Stimulated activated CD8-positive, alpha-beta memory T cell treated with anti-CD3 and anti-CD28 coated beads, Interleukin-4, amount 100 ng/mL, for 1 hour (primary cell): ENCODE measurements around the gene KLK13.

Experiments
- DNase-seq, 2 donors: peaks; one replicate each; pipeline ENCODE4 v3.0.0-alpha.2; 2020; ENCODE audit warnings: low read depth in 2 of 2, low spot score in 1 of 2

Gene KLK13, protein sequence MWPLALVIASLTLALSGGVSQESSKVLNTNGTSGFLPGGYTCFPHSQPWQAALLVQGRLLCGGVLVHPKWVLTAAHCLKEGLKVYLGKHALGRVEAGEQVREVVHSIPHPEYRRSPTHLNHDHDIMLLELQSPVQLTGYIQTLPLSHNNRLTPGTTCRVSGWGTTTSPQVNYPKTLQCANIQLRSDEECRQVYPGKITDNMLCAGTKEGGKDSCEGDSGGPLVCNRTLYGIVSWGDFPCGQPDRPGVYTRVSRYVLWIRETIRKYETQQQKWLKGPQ

DNA sequence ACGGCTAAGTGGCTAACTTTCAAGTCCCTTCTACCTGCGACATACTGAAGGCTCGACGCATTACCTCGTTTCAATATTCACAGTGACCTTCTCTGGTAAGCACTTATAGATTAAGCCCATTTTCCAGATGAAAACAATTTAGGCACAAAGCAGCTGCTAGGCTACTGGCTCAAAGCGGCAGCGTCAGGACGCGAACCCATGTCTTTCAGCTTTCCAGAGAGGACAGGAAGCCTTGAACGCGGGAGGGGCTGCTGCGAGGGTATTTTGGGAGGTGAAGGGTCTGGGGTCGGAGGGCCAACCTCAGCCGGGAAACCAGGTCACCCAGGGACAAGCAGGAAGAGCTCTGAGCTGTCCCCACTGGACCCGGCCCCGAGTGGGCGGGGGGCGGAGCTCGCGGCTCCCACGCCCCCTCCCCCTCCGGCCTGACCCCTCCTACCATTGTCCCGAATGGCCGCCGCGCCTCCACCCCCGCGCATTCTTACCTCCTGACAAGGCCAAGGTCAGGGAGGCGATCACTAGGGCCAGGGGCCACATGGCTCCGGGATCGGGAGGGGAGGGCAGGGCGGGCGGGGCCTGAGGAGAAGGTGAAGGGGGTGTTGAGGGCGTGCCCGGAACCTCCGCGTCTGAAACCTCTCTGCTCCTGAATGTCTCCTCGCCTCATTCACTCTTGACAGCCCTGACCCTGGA lies at the start of gene KLK13:
Gene KLK13, minus strand, starts transcription at position 559 of the 687 bp plus-strand sequence. Its CDS starts 25 bp downstream, at position 534.
- no peak for DNase-seq

DNA sequence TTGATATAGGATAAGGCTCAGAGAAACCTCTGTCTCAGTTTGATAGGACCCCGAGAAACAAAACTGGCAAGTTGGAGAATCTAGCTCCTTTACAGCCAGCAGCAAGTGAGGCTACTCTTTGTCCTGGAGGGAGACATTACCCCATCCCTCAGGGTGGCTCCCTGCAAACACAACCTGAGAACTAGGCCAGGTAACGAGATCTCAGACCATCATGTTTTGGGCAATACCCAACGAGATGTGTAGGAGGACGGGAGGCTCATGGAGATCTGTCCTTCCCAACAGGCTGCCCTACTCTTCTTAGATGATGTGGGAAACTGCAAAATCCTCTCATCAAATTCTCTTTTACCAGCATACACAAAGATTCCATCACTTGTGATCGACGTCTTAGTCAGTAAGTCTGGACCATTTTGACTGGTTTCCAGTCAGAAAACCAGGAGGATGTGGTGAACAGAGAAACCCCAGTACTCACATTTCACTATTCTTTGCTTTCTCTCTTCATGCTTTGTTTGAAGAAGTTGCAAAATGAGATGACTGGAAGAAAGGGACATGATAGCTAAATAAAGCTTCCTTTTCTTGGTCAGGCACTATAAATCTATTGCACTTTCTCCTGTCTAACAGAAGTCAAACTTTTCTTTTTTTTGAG lies 49.3 kb upstream of the KLK13 start:
- DNase-seq = no peak

DNA sequence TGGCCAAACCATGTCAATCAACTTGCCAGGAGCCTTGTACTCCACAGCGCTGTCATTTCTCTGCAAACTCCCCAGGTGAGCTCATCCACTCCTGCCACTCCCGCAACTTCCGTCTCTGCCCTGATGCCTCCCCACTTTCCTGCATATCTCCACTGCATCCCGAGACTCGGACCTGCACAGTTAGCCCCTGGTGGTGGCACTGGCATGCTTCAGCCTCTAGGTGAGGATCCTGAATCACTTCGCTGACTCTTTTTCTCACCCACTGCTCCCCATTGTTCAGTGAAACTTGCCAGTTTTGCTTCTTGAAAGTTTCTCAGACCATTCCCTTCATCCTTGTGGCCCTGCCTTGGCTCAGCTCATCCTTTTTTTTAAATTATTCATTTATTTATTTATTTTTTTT lies 46.7 kb upstream of the KLK13 start:
- DNase-seq = no peak

DNA sequence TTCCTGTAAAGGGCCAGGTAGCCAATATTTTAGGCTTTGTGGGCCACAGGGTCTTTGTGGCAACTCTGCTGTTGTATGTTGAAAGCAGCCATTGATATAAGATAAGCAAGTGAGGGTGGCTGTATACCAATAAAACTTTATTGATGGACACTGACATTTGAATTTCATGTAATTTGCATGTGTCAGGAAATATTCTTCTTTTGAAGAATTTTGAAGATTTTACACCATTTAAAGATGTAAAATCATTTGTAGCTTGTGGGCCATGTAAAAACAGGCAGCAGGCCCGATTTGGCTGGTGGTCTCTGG lies 45.7 kb upstream of the KLK13 start:
- no peak for DNase-seq

DNA sequence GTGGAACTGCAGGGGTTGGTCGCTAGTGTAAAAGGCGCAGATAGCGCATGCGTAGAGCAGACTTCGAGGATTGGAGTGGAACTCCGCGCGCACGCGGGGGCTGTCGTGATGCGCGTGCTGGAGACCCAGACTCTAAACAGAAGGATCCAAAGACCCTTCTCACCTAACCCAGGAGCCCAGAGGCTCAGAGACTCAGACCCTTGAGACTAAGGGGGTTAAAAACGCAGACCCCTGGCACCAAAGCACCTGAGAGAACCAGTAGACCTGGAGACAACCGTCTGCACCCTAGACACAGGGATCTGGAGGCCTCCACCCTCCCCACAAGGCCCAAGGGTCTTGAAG lies 43.9 kb upstream of the KLK13 start:
- DNase-seq = no peak

DNA sequence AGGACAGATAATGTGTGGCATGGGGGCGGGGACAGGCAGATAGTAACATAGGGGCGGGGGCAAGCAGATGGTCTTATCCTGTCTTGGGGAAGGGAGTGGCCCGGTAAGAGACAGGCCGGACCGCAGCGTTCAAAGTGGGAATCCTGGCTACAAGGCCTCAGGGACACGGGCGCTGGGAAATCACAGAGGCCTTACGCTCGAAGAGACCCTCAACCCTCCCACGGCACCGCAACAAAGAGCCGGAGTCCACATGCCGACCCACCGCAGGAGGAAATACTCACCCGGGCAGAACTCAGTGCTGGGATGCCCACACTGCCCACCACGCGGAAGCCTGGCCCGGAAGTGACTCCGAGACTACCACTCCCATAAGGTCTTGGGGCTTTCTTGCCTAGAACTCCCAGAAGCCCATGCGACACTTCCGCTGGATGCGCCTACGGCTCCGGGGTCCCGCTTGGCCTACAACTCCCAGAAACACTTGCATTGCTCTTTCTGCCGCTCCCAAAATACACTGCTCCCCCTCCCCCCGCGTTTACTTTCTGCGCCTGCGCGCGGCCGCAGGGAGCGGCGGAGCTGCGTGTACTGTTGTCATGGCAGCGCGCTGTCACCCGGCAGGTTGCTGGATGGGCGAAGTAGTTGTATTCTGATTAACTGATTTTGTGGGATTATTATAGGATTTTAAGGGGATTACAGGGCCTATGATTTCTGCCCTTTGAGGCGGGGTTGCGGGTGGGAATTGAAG lies 43.3 kb upstream of the KLK13 start, which contains the start of gene CTU1:
Gene CTU1, minus strand, starts transcription at position 344 of the 739 bp plus-strand sequence. CDS start 3,840 bp downstream, outside the sequence.
- DNase-seq = peak; percentile 90 to 97

DNA sequence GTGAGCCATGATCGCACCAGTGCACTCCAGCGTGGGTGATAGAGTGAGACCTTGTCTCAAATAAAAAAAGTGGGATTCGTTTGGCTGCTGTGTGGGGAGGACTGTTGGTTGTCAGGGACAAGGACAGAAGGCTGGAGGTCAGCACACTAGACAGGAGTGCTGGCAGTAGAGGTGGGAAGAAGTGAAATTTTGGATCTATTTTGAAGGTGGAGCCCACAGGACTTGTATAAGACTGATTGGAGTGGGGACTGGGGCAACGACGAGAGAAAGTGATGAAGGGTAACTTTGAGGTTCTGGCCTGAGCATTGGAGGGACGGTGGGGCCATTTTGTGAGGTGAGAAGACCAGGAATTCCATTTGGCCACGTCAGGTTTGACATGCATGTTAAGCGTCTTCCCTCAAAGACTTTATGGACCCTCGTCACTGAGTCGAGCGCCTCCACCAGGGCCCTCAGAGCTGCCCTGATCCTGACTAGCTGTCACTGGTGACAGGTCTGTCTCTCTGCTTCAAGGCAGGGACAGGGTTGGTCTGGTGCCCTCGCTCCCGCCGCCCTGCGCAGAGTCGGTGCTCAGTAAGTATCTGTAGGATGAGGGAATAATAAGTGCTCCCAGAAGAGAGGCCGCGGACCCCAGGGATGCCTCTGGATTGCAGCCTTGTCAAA lies 42.6 kb upstream of the KLK13 start:
- no peak for DNase-seq

DNA sequence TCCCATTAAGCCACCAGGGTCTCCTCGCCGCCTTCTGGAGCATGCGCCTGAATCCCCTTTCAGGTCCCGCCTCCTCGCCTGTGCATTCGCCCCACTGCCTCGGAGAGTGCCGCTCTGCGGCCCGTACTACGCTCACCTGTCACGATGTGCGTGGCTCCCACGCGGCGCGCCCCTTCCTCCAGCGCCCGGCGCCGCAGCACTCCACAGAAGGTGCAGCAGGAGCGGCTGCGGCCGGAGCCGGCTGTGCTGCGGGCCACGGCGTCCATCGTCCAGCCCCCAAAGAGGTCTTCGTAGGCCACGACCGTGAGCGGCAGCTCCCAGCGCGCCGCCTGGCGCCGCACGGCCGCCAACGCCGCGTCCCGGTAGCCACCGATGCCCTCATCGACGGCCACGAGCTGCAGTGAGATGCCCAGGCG lies 39.0 kb upstream of the KLK13 start:
- DNase-seq = no peak

DNA sequence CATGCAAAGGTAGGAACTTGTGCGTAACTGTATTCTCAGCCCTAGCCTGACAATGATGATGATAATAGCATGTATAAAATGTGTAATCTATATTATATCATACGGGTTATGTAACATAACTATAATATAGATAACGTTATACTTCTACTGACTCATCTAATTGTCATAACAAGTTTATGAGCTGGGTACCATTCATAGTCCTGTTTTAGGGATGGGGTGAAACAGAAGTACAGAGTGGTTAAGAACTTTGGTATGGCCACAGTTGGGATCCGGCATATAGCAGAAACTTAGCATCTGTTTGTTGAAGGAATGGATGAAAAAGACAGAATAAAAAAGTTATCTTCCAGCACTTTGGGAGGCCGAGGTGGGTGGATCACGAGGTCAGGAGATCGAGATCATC lies 38.1 kb upstream of the KLK13 start:
- no peak for DNase-seq

DNA sequence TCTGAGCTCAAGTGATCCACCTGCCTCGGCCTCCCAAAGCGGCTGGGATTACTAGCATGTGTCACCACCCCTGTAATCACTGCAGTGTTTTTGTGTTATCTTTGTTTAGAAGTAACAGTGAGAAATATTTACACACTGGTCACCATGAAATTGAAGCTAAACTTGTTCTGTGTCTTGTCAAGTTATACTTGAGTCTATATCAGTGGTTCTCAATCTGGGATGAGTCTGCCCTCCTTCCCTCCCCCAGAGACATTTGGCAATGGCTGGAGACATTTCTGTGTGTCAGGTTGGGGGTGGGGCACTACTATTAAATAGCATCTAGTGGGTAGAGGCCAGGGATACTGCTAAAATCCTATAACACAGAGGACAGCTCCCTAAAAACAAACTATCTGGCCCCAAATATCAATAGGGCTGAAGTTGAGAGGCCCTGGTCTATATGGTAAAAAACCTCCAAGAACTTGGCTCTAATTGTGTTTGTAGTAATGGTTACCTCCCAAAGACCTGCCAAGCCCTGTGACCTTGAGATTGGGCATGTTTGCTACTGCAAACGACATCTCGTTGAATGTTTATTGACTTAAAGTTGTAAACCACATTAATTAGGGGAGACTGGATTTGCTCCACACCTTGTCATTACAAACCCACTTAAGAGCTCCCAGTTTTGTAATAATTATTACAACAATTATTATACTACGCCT lies 36.4 kb upstream of the KLK13 start:
- no peak for DNase-seq

DNA sequence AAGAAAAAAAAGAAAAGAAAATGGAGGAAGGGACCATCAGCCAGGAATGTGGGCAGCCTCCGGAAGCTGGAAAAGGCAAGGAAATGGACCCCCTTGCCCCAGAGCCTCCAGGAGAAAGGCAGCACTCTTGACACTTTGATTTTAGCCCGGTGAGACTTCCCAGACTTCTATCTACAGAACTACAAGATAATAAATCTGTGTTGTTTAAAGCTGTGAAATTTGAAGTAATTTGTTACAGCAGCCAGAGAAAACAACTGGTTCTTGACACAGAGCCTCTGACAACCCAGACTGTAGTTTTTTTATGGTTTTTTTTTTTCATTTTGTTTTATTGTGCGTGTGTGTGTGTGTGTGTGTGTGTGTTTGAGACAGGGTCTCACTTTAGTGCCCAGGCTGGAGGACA lies 35.7 kb upstream of the KLK13 start:
- DNase-seq = no peak

DNA sequence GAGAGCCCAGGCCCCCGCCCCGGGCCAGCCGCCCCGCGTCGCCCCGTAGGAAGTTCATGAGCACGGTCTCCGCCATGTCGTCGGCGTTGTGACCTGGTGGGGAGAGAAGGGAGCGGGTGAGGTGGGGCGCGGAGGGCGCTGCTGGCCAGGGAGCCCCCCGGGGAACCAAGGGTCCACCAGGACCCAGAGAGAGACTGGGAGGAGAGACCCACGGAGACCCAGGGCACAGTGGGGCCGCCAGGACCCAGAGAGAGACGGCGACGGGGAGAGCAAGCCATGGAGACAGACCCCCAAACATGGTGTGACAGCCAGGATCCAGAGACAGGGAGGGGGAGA lies 34.1 kb upstream of the KLK13 start:
- DNase-seq = no peak

DNA sequence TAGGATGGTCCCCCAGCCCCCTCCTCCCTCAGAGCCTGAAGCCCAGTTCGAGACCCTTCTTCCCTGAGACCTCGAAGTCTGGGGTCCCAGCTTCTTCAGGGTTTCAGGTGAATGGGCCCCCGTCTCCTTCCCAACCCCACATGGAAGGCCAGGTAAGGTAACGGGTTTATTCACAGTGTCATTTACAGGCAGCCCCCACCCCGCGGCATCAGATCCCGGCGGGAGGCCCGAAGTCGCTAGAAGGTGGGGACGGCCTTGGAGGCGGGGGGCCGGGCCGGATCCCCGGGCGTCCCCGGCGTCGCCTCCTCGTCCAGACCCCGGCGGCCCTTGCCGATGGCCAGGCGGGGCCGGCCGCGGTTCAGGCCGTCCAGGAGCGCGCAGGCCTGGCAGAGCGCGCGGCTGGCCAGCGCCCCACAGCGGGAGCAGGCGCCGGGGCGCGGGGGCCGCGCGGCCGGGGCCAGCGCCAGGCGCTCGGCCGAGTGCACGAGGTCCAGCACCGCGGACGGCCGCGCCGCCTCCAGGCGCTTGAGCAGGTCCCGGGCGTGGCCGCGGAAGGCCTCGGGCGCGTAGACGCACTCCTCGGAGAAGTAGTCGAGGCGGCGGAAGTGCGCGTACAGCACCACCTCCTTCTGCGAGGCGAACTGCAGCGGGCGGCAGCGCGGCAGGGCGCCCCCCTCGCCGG lies 33.6 kb upstream of the KLK13 start:
- DNase-seq = no peak

DNA sequence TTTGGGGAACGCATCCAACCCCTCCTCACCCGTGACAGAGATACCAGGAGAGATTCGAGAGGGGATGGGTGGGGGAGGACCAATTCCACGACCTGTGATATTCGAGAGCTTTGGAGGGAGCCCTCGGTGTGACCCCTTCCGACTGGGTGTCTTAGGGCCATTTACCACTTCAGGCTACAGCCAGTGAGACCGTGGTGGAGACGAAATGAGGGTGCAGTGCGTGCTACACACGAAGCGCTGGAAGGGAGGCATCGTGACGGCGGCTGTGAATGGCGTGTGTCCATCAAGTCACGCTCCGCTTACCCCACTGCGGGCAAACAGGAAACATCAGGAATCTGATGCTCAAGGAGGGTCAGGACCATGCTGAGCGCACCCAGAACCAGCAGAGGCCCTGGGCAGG lies 32.9 kb upstream of the KLK13 start:
- DNase-seq = no peak

DNA sequence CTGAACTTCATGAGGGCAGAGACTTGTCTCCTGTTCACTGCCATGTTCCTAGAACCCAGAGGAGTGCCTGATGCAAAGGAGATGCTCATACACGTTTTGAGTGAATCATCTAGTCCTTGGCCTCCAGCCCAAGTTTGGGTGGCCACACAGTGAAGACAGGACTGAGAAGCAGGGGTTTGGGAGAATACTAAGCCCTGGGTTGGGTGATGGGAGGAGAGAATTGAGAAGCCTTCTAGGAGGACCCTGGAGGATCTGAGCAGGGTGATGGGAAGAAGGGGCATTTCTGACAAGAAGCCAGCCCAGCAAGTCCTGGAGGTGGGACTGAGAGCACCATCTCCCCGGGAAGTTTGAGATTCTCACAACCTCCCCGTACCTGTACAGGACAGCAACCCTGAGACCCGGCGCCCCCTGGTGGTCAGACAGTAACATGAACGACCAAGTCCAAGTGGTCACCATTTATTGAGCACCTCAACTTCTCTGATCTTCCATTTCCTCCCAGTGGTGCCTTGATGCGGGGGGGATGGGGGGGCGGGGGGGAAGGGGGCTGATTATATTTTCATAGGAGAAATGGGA lies 32.4 kb upstream of the KLK13 start:
- peak; percentile 50 to 55 for DNase-seq

DNA sequence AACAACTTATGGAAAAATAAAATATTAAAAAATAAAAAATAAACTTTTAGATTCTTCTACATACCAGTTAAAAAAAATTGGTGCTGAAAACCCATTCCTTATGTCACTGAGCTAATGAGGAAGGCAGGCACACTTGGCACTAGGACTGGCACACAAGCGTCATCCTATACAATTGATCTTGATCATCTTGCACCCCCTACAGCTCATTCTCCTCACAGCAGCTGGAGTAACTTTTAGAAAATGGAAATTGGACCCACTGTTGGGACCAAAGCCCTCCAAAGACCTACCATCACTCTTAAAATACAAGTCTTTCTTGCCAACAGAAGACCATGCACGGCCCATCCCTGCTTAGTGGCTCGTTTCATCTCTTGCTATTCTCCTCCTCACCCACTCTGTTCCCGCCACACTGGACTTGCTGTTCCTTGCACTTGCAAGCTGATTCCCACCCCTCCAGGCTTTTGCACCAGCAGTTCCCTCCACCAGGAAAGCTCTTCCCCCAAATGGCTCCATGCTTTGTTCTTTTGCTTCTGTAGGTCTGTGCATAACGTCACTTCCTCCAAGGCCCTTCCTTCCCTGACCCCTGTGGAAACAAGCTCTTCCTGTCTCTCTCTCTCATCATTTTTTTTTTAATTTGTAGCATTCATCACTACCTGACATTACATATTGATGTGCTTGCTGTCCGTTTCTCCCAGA lies 31.7 kb upstream of the KLK13 start:
- DNase-seq = no peak

DNA sequence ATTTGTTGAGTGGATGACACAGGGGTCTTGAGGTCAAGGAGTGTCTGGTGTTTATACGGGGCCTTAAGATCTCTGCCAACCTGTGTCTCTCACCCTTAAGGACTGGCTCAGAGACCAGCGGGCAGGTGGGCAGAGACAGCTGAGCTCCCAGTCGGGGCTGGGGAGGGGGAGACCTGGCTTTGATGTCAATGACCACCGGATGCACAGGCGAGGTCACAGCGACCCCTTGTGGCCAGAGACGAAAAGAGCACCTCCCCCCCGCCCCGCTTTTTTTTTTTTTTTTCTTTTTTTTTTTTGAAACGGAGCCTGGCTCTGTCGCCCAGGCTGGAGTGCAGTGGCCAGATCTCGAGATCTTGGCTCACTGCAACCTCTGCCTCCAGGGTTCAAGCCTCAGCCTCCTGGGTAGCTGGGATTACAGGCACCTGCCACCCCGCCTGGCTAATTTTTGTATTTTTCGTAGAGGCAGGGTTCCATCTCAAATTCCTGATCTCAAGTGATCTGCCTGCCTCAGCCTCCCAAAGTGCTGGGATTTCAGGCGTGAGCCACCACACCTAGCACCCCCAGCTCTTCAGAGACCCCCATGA lies 29.9 kb upstream of the KLK13 start:
- no peak for DNase-seq

DNA sequence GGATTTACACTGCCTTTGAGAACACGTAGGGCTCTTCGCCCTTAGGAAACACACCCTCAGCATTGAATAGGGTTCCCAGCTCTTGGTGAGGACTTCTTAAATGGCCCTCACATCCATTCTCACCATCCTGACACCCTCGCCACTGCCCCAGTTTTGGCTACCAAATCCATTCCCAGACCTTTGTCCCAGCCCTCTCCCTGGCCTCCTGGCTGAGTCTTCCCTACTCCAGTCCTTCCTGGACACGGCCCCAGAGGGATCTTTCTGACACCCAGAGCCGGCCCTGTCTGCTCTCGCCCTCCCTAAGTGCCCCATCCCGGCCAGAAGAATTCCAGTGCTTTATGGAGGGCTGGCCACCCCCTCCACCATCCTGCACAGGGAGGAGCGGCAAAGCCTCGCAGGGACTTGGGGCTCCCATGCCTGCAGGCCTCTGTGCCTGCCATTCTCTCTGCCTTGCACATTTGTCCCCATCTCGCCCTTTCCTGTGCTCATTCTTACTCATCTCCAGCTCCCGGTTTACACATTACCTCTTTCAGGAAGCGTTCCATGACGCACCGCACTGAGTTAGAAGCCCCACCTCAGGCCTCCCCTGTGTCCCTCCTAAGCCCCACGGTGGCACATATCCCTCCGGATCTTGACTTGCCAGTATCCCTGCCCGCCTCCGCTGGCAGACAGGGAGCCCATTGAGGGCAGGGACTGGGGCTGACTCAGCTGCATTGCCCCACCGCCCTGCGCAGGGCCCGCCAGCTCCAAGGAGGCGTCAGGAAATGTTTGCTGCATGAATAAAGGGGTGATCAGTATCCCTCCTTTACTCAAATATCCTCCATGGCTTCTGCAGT lies 28.8 kb upstream of the KLK13 start:
- DNase-seq = no peak
